ENCODE measurements around the gene ZNHIT1.

ZNHIT1 gene

DNA sequence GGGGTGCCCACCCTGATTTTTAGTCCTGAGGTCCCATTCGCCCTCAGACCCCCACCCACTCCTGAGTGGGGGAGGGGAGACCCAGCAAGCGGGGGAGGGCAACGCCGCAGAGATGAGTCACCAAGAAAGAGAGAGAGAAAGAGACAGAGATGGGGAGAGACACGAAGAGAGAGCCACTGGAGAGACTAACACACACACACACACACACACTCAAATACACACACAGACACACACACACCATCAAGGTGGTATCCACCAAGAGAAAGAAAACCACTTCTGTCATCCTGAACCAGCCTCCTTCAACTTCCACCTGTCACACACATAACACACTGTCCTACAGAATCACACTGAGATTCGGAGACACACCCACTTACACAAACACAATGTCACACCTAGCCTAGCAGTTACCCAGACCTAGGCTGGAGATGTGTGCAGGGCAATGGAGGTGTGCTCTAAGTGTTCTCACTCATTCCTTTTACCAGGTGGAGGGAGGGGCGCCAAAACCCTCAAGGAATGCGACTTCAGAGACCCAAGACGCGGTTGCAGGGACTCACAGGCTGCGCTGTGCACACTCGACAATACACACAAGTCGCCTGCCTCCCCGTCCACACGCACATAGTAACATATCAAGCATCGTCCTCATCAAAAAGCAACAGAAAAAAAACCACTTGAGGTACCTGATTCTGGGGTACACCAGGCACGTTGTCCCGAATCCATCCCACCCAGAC is 48.7 kb upstream of the ZNHIT1 start:
- peak; percentile 2 for ATAC-seq
- no peak for TF ChIP-seq GLIS3 (CRISPR knock-in tag; IDR thresholded peaks at IDR 0.05)
- TF ChIP-seq CSDC2 (CRISPR knock-in tag; IDR thresholded peaks at IDR 0.05): no peak
- TF ChIP-seq, protein P1, sequence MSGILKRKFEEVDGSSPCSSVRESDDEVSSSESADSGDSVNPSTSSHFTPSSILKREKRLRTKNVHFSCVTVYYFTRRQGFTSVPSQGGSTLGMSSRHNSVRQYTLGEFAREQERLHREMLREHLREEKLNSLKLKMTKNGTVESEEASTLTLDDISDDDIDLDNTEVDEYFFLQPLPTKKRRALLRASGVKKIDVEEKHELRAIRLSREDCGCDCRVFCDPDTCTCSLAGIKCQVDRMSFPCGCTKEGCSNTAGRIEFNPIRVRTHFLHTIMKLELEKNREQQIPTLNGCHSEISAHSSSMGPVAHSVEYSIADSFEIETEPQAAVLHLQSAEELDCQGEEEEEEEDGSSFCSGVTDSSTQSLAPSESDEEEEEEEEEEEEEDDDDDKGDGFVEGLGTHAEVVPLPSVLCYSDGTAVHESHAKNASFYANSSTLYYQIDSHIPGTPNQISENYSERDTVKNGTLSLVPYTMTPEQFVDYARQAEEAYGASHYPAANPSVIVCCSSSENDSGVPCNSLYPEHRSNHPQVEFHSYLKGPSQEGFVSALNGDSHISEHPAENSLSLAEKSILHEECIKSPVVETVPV (CRISPR knock-in tag; IDR thresholded peaks at IDR 0.05): no peak
- TF ChIP-seq ARNTL (CRISPR knock-in tag; IDR thresholded peaks at IDR 0.05; ENCODE audit: borderline replicate concordance, low read depth): no peak
- TF ChIP-seq, protein P2, sequence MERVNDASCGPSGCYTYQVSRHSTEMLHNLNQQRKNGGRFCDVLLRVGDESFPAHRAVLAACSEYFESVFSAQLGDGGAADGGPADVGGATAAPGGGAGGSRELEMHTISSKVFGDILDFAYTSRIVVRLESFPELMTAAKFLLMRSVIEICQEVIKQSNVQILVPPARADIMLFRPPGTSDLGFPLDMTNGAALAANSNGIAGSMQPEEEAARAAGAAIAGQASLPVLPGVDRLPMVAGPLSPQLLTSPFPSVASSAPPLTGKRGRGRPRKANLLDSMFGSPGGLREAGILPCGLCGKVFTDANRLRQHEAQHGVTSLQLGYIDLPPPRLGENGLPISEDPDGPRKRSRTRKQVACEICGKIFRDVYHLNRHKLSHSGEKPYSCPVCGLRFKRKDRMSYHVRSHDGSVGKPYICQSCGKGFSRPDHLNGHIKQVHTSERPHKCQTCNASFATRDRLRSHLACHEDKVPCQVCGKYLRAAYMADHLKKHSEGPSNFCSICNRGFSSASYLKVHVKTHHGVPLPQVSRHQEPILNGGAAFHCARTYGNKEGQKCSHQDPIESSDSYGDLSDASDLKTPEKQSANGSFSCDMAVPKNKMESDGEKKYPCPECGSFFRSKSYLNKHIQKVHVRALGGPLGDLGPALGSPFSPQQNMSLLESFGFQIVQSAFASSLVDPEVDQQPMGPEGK (CRISPR knock-in tag; IDR thresholded peaks at IDR 0.05; ENCODE audit: borderline replicate concordance): no peak
- no peak for TF ChIP-seq ZFP3 (CRISPR knock-in tag; IDR thresholded peaks at IDR 0.05)
- no peak for TF ChIP-seq ZNF565 (CRISPR knock-in tag; conservative IDR thresholded peaks at IDR 0.05; ENCODE audit: low read depth)
- TF ChIP-seq TOX (CRISPR knock-in tag; IDR thresholded peaks at IDR 0.05; ENCODE audit: borderline replicate concordance): no peak
- no peak for TF ChIP-seq ZFP30 (CRISPR knock-in tag; IDR thresholded peaks at IDR 0.05)
- TF ChIP-seq ISL1 (CRISPR knock-in tag; IDR thresholded peaks at IDR 0.05): no peak
- TF ChIP-seq OSR1 (CRISPR knock-in tag; IDR thresholded peaks at IDR 0.05): no peak

DNA sequence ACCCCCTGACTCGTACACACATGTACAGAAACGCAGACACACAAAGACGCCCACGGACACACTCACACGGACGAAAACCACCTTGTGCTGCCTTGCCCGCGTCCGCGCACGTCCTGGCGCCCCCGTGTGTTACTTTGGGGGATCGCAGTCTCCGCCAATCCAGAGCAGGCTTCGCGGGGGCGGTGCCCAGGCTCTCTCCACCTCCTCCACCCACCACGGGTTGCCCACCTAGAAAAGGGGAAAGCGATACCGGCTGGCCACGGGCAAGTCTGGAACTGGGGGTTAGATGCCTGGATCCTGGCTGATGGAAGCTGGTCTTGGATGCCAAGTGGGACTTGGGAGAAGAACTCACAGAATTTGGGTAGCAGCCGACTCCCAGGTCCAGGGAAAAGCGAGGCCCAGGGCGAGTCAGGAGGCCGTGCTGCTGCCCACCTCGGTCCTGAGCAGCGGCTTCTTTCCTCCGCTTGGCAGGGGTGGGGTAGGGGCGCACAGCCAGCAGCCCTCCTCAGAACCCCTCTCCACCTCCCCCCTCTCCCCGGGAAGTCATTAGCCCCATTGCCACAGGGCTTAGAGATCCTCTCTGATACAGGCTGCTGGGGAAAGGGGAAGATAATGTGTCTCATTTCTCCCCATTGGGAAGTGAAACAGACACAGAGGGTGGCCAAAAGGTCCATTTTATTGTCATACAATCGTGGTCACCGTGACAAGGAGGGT is 48.0 kb upstream of the ZNHIT1 start:
- ATAC-seq: peak; percentile 66
- TF ChIP-seq CSDC2 (CRISPR knock-in tag; IDR thresholded peaks at IDR 0.05) (no peak), PPARA (CRISPR knock-in tag; IDR thresholded peaks at IDR 0.05; ENCODE audit: borderline replicate concordance) (no peak), ESRRG (CRISPR knock-in tag; IDR thresholded peaks at IDR 0.05) (no peak), ZFP30 (CRISPR knock-in tag; IDR thresholded peaks at IDR 0.05) (no peak), ZNF8 (CRISPR knock-in tag; IDR thresholded peaks at IDR 0.05) (no peak), ZFP3 (CRISPR knock-in tag; IDR thresholded peaks at IDR 0.05) (no peak), ZNF70 (CRISPR knock-in tag; IDR thresholded peaks at IDR 0.05) (no peak), SNAI2 (CRISPR knock-in tag; IDR thresholded peaks at IDR 0.05) (no peak), ZNF565 (CRISPR knock-in tag; conservative IDR thresholded peaks at IDR 0.05; ENCODE audit: low read depth) (no peak), RARB (CRISPR knock-in tag; IDR thresholded peaks at IDR 0.05) (no peak), TOX (CRISPR knock-in tag; IDR thresholded peaks at IDR 0.05; ENCODE audit: borderline replicate concordance) (no peak)
- TF ChIP-seq, protein P1 (CRISPR knock-in tag; IDR thresholded peaks at IDR 0.05): no peak

DNA sequence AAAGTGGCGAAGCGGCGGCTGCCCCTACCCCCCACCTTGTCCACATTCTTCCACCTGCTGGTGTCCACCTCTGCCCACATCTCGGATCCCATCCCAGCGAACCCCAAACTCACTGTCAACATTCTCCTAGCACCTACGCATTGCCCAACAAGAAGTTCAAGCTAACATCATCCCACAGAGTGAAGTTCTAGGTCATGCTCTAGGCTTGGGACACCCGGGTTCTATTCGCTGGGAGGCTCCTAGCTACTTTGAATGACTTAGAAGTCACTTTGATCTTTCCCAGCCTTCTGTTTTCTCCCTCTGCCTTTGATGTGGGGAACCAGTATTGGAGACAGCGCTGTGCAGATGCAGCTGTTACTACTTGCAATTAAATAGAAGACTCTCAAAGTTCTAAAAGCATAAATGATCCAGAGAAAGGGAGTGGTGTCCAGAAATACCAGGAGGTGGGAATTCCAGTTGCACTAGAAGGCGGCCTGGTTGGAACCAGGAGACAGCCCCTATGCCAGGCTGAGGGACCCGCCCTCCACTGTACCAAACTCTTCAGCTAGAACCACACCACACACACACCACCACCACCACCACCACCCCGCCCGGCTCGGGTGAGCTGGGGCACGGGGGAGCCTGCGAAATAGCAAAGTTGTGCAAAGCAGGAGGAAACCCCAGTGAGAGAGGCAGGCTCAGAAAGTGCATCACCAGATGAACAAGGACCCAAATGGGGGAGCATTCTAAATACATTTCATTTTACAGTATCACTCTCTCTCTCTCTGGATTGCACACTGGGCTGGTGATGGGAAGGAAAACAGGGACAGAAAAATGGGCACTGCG is 47.1 kb upstream of the ZNHIT1 start:
- TF ChIP-seq, protein P2 (CRISPR knock-in tag; IDR thresholded peaks at IDR 0.05; ENCODE audit: borderline replicate concordance): no peak
- TF ChIP-seq ESRRG (CRISPR knock-in tag; IDR thresholded peaks at IDR 0.05) (no peak), ZFP30 (CRISPR knock-in tag; IDR thresholded peaks at IDR 0.05) (no peak)
- TF ChIP-seq, protein P3, sequence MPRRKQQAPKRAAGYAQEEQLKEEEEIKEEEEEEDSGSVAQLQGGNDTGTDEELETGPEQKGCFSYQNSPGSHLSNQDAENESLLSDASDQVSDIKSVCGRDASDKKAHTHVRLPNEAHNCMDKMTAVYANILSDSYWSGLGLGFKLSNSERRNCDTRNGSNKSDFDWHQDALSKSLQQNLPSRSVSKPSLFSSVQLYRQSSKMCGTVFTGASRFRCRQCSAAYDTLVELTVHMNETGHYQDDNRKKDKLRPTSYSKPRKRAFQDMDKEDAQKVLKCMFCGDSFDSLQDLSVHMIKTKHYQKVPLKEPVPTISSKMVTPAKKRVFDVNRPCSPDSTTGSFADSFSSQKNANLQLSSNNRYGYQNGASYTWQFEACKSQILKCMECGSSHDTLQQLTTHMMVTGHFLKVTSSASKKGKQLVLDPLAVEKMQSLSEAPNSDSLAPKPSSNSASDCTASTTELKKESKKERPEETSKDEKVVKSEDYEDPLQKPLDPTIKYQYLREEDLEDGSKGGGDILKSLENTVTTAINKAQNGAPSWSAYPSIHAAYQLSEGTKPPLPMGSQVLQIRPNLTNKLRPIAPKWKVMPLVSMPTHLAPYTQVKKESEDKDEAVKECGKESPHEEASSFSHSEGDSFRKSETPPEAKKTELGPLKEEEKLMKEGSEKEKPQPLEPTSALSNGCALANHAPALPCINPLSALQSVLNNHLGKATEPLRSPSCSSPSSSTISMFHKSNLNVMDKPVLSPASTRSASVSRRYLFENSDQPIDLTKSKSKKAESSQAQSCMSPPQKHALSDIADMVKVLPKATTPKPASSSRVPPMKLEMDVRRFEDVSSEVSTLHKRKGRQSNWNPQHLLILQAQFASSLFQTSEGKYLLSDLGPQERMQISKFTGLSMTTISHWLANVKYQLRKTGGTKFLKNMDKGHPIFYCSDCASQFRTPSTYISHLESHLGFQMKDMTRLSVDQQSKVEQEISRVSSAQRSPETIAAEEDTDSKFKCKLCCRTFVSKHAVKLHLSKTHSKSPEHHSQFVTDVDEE (CRISPR knock-in tag; IDR thresholded peaks at IDR 0.05): no peak
- ATAC-seq: no peak
